GM19463 (cell line): ENCODE results near the gene MRTFB.

ENCODE experiments used
- ATAC-seq: cut with Tn5 transposase; IDR thresholded peaks from one replicate; pipeline ENCODE4 v1.9.1; 2021; ENCODE audit warnings: mild to moderate bottlenecking, moderate library complexity; ENCODE audit not compliant: unreplicated experiment

MRTFB gene

DNA sequence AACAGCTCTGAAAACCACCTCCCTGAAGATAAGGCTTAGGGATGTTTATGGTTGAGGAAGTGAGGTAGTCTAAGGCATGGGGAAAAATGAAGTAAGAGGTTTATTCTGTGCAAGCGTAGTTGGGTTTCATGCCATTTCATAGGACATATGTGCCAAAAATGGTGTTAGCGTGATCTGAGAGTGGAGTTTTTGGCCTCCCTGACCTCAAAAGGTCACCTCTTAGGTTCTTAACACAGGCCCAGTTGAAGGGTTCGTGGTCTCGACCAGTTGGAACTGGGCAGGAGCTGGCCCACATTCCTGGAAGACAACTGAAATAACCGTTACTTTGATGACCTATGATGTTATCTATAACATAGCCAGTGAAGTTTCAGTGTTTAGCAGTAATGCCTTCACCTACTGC lies 57.0 kb downstream of the MRTFB start:
- ATAC-seq = no peak

DNA sequence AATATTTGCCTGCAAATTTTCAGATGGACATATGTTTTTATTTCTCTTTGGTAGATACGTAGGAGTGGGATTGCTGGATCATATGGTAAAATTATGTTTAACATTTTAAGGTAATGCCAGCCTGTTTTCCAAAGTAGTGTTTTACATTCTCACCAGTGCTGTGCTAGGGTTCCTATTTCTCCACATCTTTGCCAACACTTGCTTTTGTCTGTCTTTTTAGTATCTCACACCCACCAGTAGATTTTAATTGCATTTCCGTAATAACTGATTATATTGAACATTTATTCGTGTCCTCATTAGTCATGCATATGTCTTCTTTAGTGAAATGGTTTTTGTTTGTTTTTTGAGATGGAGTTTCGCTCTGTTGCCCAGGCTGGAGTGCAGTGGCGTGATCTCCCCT lies 58.4 kb downstream of the MRTFB start:
- ATAC-seq = no peak

DNA sequence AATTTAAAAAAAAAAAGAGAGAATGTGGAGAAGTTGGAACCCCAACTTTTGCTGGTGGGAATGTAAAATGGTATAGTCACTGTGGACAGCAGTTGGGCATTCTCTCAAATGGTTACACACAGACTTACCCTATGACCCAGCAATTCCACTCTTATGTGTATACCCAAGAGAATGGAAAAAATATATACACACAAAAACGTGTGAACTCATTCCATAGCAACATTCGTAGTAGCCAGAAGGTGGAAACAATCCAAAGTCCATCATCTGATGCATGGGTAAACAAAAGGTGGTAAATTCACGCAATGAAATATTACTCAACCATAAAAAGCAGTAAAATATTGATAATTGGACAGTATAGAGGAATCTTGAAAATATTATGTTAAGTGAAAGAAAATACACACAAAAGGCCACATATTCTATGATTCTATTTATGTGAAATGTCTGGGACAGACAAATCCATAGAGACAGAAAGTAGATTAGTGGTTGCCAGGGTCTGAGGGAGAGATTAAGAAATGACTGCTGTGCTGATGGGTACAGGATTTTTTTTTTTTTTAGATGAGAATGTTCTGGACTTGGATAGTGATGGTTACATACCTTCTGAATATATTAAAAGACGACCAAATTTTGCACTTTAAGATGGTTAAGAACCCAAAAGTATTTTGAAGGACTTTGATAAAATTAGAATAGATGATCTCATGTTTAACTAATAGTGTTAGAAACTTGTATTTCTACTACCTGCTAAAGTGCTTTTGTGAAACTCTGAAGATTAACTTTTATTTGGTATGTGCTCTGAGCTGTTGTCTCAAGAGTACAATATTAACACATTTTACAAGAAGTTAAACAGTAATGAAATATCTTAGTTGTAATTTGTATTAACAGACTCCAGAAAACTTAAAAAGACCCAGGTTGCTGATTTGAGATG lies 60.9 kb downstream of the MRTFB start:
- ATAC-seq = no peak

DNA sequence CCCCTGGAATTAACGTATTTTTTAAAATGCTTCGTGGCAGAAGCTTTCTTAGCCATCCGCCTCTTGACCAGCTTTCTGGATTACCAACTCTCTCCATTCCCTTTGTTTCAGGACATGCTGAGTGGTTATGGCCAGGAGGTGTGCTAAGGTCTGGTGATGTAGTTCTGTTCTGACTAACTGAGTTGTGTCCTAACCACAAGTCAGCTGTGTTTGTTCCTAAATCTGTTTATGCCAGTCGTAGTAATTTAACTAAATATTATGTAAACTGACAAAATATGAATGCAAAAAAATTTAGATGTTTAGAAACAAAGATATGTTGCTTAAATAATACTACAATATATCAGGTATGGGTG lies 61.6 kb downstream of the MRTFB start:
- ATAC-seq = peak; percentile 84

DNA sequence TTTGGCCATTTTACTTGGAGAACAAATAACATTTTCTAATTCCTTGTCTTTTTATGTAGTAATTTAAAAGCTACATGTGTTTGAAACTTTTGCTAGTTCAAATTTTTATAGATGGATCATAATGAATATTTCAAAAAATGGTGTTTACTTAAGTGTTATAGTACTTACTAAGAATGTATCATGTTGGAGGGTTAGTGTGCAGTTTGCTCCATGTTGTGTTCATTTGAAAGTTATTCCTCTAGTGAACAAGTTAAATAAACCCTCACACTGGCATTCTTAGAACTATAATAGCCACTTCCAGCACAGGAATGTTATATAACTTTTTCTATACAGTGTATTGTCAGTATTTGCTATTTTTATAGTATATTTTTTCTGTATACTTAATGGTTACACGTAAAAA lies 62.8 kb downstream of the MRTFB start:
- no peak for ATAC-seq

DNA sequence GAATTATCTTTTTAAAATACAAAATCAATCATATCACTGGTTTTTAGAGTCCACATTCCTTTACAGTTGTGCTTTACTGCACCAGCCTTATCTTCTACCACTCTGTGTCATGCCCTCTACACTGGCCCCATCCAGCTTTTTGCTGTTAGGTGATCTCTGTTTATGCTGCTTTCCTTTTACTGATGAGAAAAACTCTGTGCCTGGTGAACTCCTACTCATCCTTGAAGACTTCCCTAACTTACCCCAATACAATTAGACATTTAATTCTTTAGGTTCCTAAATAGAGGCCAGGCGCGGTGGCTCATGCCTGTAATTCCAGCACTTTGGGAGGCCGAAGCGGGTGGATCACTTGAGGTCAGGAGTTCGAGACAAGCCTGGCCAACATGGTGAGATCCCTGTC lies 64.6 kb downstream of the MRTFB start:
- ATAC-seq = no peak

DNA sequence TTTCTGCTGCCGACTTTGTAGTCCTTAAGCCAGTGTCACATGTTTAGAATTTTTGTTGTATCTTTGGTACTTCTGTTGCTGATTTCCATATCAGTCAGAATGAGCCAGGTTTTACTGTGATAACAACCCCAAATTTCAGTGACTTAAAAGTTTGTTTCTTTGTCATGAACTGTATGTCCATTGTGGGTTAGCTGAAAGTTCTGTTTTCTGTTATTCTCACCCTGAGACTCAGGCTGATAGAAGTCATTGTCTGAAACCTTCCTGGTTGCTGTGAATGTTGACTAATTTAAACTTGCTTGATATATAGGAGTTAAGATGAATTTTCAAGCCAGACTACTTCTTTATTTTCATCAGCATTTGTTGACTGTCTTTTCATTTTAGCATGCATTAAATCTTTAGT lies 68.8 kb downstream of the MRTFB start:
- ATAC-seq = no peak

DNA sequence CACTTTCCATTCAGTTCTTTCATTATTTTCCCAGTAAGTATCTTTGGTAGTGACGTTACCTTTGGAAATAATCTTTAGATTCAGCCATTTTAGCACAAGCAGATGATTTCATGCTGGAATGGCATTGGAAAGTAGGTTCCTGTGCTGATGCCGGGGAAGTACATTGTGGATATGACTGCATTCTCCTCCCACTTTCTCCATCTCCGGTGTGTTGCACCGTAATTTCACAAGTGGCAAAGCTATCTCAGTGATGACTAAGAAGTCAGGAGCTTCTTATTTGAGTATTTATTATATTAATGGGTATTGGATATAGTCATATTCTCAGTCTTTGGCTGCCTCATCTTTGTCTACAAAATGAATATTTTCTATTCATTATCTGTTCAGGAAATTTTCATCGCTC lies 69.8 kb downstream of the MRTFB start:
- no peak for ATAC-seq

DNA sequence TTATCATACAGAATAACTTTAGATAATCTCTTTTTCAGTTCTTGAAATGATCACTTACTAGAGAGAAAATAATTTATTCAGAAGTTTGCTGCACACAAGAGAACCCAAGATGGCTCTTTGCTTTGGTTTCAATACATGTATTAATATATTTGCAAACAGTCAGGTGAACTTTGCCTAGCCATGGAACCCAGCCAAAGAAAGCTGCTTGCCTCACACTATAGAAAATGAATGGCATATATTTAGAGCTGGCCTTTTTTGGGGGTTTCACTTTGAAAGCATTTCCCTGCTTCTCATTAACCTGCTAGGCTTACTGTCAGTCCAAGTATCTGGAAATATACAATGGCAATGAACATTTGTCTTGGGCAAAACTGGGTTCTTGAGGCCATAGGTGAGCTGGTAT lies 75.3 kb downstream of the MRTFB start:
- peak; percentile 61 for ATAC-seq

DNA sequence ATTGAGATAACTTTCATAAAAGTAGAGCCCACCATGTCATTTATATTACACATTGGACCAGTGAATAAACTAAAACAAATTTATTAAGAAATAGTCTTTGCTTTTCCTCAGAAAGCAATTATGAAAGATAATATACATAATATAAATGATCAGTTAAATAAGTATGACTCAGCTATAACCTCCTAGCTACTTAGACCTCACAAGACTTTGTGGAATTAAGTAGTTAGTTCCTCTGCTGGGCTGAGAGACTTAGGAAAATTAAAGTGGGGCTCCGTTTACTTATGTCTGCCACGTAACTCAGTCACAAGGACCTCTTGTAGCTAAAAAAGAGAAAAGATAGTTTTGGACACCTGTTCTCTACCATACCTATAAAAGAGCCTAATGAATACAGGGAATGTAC lies 76.9 kb downstream of the MRTFB start:
- ATAC-seq = no peak

DNA sequence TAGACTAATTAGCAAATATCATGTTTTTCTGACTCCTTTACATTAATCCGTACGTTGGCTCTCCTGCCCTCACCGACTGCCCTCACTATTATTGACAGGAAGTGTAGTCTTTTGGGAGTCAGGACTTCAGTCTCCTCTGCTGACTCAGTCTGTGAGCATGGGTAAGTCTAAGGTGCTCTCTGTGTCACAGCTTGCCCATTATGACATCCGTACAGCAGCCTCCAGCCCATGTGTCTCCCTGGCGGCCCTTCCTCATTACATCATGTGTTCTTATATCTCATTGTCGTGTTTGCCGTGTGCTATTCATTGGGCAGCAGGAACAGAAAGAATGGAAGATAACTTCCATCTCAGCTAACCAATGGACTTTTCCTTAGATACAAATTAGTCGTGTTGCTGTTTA lies 77.5 kb downstream of the MRTFB start:
- ATAC-seq = no peak

DNA sequence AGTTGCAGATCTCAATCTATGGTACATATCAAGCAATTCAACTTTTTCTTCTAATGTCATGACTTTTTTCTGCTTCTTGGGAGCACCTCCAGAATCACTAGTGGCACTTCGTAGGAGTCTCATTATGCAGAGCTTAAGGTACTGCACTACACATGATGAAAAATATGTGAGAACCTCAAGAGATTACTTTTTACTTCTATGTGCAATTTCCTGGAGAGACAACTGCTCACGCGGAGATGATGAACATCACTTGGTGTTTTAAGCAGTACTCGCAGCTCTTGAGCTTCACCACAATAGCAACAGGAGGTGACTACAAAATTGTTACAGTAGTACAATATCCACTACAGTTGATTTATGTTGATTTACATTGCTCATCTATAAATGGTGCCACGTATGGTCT lies 79.7 kb downstream of the MRTFB start:
- ATAC-seq = no peak

DNA sequence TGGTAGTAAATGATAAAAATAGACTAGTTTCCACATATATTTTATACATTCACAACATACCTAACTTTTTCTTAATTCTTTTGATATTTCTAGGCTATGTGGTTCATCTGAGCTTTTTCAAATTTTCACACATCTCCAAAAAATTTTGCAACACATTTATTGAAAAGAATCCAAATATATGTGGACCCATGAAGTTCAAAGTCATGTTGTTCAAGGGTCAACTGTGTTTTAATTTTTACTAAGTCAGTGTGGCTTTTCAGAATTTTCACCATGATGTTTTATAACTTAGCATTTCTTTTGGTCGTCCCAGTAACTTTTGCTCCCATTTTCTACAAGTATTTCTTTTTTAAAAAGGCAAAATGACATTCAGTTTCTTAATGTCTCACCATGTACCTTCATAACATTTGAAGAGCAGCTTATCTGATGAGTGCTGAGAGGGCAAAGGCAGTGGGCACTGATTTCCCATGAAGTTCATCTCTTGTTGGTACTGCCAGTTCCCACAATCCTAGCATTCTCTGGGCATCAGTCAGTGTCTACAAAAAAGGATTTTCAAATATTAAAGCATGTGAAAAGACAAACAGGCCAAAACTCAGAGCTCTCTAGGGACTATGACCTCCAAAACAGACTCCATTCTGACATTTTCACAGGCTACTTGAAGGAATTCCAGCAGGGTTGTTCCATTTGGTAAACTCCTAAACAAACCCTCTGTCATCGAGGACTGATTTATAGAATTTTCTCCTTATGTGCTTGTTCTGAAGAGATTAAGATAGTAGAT lies 80.3 kb downstream of the MRTFB start:
- no peak for ATAC-seq

DNA sequence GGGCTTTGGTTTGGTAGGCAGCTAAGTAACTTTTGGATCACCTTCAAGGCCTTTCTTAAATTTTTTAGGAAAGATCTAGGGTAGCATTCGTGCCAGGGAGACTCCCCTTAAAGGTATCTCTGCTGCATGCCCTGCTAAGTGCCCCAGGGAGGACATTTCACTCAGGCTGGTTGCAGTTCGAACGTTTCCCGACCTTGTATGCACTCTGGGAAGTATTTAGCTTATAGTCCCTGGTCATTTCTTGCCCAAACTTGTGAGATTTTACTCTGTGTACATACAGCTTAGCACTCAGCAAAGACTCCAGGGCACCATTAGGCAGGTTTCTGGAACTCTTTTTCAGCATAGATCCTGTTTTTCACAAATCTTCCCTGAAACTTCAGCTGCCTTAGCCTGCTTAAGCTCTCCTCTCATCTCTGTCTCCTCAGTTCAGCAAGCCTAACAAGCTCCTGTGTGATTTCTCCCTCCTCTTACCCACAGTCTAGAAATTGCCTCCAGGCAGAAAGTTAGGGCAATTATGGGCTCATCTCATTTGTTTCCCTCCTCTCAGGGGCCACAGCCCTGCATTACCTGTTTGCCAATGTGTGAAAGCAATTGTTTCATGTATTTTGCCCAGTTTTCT lies 84.6 kb downstream of the MRTFB start:
- no peak for ATAC-seq

DNA sequence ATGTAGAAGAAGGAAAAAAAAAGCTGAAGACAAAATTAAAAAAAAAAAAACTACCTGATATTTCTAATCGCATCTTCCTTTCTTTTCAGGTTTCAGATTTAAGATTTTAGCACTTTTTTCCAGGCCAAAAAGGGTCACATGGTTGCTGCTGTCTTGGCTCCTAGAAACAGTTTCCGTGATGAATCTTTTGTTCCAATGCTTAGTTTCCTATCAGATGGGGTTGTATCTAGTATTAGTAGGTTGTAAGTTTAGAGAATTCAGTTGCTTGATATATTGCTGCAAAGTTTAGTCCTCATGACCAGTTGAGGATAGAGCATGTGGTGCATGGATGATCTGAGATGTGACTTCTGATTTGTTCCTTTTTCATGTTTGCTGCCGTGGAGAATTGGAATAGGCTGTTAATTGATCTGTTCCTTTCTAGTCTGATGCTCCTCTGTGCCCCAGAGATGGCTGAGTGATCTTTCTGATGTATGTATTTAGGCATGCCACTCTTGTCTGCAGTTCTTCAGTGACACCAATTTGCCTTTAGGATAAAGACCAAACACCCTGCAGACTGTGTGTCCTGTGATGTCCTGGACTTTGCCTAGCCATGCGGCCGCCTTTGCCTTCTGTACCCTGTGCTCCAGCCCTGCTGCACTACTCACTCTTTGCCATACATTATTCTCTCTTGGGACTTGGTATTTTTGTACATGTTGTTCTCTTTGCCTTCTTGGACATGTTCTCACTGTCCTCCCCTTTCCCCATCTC lies 94.0 kb downstream of the MRTFB start:
- no peak for ATAC-seq

DNA sequence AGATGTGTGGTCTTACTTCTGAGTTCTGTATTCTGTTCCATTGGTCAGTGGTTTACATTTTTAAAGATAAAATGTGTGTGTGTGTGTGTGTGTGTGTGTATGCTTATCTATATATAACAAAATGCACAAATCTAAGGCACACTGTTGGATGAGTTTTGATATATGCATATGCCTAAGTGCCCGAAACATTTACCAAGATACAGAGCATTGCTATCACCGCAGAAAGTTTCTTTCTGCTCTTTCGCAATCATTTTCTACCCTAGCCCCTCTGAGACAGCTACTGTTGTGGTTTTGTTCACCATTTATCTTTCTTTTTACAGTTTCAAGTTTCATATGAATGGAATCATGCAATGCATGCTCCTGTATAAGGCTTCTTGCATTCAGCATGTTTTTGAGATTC lies 97.0 kb downstream of the MRTFB start:
- ATAC-seq = no peak

DNA sequence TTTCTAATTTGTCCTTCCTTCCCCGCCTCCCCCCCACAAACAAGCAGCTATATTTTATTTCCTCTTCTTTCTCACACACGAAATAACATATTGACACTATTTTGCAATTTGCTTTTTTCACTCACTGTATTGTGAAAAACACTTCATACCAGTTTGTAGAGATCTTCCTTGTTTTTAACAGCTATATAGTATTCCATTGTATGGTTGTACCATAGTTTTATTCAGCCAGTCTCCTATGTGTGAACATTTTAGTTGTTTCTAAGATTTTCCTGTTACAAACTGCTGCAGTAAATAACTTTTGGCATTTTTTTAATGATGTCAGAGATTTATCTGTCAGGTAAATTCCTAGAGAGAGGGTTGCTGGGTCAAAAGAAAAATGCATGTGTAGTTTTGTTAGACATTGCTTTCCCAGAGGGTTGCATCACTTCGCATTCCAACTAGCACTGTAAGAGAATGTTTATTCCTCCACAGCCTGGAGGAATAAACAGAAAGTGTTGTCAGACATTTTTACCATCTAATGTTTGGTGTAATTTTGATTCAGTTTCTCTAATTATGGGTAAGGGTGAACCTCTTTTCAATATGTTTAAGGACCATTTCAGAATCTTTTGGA lies 101.2 kb downstream of the MRTFB start:
- ATAC-seq = no peak

DNA sequence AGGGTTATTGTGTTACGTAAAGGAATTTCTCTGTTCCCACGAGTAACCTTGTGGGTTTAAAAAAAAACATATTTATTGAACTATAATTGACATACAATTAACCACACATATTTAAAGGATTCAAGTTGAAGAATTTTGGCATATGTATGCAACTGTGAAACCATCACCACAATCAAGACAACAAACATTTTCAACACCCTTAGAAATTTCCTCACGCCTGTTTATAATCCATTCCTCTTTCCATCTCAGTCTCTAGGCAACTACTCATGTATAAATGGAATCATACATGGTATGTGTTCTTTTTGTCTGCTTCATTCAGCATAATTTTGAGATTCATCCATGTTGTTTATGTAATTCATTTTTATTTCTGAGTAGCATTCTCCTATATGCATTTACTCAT lies 104.0 kb downstream of the MRTFB start:
- ATAC-seq = no peak

DNA sequence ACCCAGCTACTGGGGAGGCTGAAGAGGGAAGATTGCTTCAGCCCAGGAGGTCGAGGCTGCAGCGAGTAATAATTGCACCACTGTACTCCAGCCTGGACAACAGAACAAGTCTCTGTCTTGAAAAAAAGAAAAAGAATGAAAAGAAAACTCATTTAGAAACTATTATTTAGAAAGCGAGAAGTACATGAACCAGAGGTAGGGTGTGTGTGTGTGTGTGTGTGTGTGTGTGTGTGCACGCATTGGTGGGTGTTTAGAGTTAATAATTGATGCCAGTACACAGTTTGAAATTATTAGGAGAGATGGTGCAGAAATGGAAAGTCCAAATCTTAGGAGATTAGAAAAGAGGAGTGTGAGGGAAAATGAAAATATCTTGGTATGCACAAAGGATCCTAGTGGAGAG lies 106.6 kb downstream of the MRTFB start:
- no peak for ATAC-seq

DNA sequence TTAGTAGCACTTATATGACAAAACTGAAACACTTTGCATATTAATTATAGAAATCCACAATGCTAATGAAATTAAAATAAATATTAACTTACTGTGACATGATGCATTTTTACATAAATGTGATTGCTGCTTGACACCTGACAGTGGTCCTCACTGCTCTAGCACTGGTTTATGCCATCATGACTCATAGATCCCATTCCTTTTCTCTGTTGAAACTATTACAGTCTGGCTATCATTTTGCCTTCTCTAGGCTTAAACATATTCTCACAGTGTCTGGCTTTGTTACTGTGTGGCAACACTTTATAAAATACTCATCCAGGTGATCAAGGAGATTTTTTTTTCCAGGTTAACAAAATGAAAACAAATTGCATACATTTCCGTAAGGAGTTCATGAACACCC lies 108.0 kb downstream of the MRTFB start:
- no peak for ATAC-seq

DNA sequence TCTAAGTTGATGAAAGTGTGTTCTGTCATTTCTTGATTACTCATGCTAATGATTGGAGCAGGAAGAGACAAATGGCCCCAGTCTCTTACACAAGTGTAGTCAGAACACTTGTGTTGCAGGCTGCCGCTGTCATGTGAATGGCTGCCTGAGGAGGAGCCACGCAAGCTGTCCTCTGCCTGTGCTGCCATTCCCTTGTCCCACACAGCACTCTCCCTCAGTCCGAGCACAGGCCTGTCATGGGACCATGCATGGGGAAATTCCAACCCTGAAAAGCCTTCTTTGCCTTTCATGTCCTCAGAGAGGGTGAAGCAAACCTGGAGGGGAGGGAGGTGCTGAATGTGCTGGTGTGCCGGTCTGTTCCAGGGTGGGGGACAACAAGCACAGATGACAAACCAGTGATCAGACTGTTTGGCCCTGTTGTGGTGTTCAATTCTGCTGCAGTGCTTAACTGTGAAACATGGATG lies 109.4 kb downstream of the MRTFB start:
- no peak for ATAC-seq
